HG02763 (cell line): ENCODE measurements around the gene MCU.
"Not testable (repeated sequence)": the region's sequence is repeated elsewhere in the genome, so short reads cannot be mapped to it uniquely, and the experiment has no call there.

ENCODE experiments used
- ATAC-seq: cut with Tn5 transposase; IDR thresholded peaks from one replicate; pipeline ENCODE4 v1.9.1; 2021; ENCODE audit warnings: mild to moderate bottlenecking, moderate library complexity; ENCODE audit not compliant: unreplicated experiment

MCU gene

GRCh38 chr10:72686430-72686829 is 5.5 kb upstream of the MCU start:
- ATAC-seq = not testable (repeated sequence)

- no peak for ATAC-seq
Observed at GRCh38 chr10:72687035-72687434, 4.9 kb upstream of the MCU start.

GRCh38 chr10:72688208-72688651 is 3.7 kb upstream of the MCU start:
- ATAC-seq = no peak

- no peak for ATAC-seq
Observed at GRCh38 chr10:72689660-72690059, 2.3 kb upstream of the MCU start.

- no peak for ATAC-seq
Observed at GRCh38 chr10:72690071-72690755, 1.7 kb upstream of the MCU start.

GRCh38 chr10:72691470-72691862 is 477 bp upstream of the MCU start:
- ATAC-seq = no peak

- no peak for ATAC-seq
Observed at GRCh38 chr10:72692744-72692993, 726 bp downstream of the MCU start.

- peak; percentile 3 for ATAC-seq
Observed at GRCh38 chr10:72692994-72693781, 1.2 kb downstream of the MCU start.

GRCh38 chr10:72694476-72695369 is 2.8 kb downstream of the MCU start:
- ATAC-seq = no peak

- ATAC-seq = no peak
Observed at GRCh38 chr10:72695496-72695895, 3.6 kb downstream of the MCU start.

- no peak for ATAC-seq
Observed at GRCh38 chr10:72697716-72698115, 5.8 kb downstream of the MCU start.

GRCh38 chr10:72702465-72702864 is 10.5 kb downstream of the MCU start:
- ATAC-seq = not testable (repeated sequence)

GRCh38 chr10:72702868-72703581 is 11.1 kb downstream of the MCU start:
- peak; percentile 47 for ATAC-seq

GRCh38 chr10:72704117-72704516 is 12.2 kb downstream of the MCU start:
- ATAC-seq = no peak

- ATAC-seq = no peak
Observed at GRCh38 chr10:72709041-72709440, 17.1 kb downstream of the MCU start.

GRCh38 chr10:72712136-72712535 is 20.2 kb downstream of the MCU start:
- ATAC-seq = no peak

GRCh38 chr10:72719941-72720592 is 28.1 kb downstream of the MCU start:
- ATAC-seq = no peak

- no peak for ATAC-seq
Observed at GRCh38 chr10:72720814-72721660, 29.1 kb downstream of the MCU start.

GRCh38 chr10:72727130-72727529 is 35.2 kb downstream of the MCU start:
- ATAC-seq = no peak

- ATAC-seq = no peak
Observed at GRCh38 chr10:72728462-72728861, 36.5 kb downstream of the MCU start.
